Gastroesophageal sphincter (tissue), 4 donors: ENCODE results near the gene SLC35F5. TPM values are rescaled to one million over a fixed set of nuclear protein-coding genes. Genes with fewer than 3 reads are reported as not detected.
"Not testable (repeated sequence)": the region's sequence is repeated elsewhere in the genome, so short reads cannot be mapped to it uniquely, and the experiment has no call there.

Source experiments
- ATAC-seq: fragments of 150-250 bp; one replicate; pipeline ENCODE4 v1.9.1; 2016; ENCODE audit warnings: mild to moderate bottlenecking, moderate library complexity
- H3K27ac ChIP-seq, 4 donors: fragments of 200-600 bp; sonication (generic) in 3 of 4; 1 replicate in 3 of 4; 2 replicates in 1 of 4; pipeline ENCODE4 v1.5.1; 2016 to 2019
- H3K27me3 ChIP-seq: fragments of 200-600 bp; sonication (generic); one replicate; pipeline ENCODE4 v1.5.1; 2019
- H3K36me3 ChIP-seq, 2 donors: fragments of 200-600 bp; sonication (generic); one replicate each; pipeline ENCODE4 v1.5.1; 2019; ENCODE audit warnings: control low read depth in 1 of 2
- H3K4me1 ChIP-seq, 3 donors: fragments of 200-600 bp; sonication (generic); 1 replicate in 2 of 3; 2 replicates in 1 of 3; pipeline ENCODE4 v1.5.1; 2016 to 2019; ENCODE audit warnings: control low read depth in 2 of 3
- H3K4me3 ChIP-seq, 2 donors: fragments of 200-600 bp; sonication (generic); one replicate each; pipeline ENCODE4 v1.5.1; 2019; ENCODE audit warnings: mild to moderate bottlenecking in 1 of 2, moderate library complexity in 1 of 2
- H3K9me3 ChIP-seq, 3 donors: fragments of 200-600 bp; sonication (generic); one replicate each; pipeline ENCODE4 v1.5.1; 2017 to 2019; ENCODE audit warnings: control low read depth in 2 of 3
- EP300 ChIP-seq: sonication (generic); formaldehyde crosslinking; IDR thresholded peaks from one replicate; pipeline ENCODE4 v1.6.1; 2017; ENCODE audit warnings: antibody characterized with exemption, mild to moderate bottlenecking
- POLR2A ChIP-seq, 2 donors: fragments of 450-650 bp; IDR thresholded peaks; one replicate each; pipeline ENCODE4 v1.6.1; 2017; ENCODE audit warnings: antibody characterized with exemption in 2 of 2, mild to moderate bottlenecking in 2 of 2, moderate library complexity in 1 of 2
- POLR2AphosphoS5 ChIP-seq: sonication (generic); formaldehyde crosslinking; IDR thresholded peaks from one replicate; pipeline ENCODE4 v1.6.1; 2017; ENCODE audit warnings: antibody characterized with exemption
- WGBS, 2 donors: methylation state at CpG; one replicate each; pipeline ENCODE4 v1.1.5; 2018; ENCODE audit warnings: low coverage in 1 of 2; 5-methylcytosine and 5-hydroxymethylcytosine counted together
- total RNA-seq, 4 donors: library from RNA; depleted of rRNA; stranded (reverse); fragments of >200 nt; gene quantifications; one replicate each; pipeline ENCODE4 v1.1.0, GENCODE V29; 2016
- TF ChIP-seq, protein P1 (sequence below), 4 experiments: fragments of 200-600 bp in 2 of 4; fragments of 450-650 bp in 2 of 4; sonication (generic) in 1 of 4; IDR thresholded peaks; one replicate each; pipeline ENCODE4 v1.5.1; 2017 to 2019; ENCODE audit warnings: antibody characterized with exemption in 4 of 4, mild to moderate bottlenecking in 2 of 4, moderate library complexity in 2 of 4

The SLC35F5 gene
- total RNA-seq, 4 donors from 2014 or later = 42.5 to 90.3 (median 49.2) TPM

DNA sequence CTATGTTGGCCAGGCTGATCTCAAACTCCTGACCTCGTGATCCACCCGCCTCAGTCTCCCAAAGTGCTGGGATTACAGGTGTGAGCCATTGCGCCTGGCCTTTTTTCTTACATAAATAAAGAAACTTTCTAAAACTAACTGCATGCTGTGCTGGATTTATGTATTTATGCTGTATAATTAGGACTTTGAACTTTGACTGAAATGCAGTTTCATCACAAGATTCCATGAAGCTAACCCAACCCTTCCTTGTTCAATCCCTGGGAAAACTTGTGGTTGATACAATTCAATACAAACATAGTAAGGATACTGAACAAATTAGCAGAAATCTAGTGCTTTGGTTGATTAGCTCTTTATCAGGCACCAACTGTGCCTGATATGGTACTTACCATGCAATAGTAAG is 20.9 kb upstream of the SLC35F5 start:
- ATAC-seq = no peak
- Histone ChIP-seq H3K9me3 (no peaks in the 10 kb centered on the region), H3K4me3 (no peak overlapping the region), H3K27ac (no peak overlapping the region), H3K4me1 (no peaks in the 10 kb centered on the region), H3K27me3 (no peaks in the 10 kb centered on the region), H3K36me3 (no peaks in the 10 kb centered on the region)
- 94 to 96% methylated on average over 3 of the region's 3 CpGs for WGBS, 2 donors
- TF ChIP-seq, protein P1, sequence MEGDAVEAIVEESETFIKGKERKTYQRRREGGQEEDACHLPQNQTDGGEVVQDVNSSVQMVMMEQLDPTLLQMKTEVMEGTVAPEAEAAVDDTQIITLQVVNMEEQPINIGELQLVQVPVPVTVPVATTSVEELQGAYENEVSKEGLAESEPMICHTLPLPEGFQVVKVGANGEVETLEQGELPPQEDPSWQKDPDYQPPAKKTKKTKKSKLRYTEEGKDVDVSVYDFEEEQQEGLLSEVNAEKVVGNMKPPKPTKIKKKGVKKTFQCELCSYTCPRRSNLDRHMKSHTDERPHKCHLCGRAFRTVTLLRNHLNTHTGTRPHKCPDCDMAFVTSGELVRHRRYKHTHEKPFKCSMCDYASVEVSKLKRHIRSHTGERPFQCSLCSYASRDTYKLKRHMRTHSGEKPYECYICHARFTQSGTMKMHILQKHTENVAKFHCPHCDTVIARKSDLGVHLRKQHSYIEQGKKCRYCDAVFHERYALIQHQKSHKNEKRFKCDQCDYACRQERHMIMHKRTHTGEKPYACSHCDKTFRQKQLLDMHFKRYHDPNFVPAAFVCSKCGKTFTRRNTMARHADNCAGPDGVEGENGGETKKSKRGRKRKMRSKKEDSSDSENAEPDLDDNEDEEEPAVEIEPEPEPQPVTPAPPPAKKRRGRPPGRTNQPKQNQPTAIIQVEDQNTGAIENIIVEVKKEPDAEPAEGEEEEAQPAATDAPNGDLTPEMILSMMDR (IDR thresholded peaks at IDR 0.05) = no peak
- TF ChIP-seq EP300 (no peak), POLR2A (IDR thresholded peaks at IDR 0.05) (no peak), POLR2AphosphoS5 (no peak)

DNA sequence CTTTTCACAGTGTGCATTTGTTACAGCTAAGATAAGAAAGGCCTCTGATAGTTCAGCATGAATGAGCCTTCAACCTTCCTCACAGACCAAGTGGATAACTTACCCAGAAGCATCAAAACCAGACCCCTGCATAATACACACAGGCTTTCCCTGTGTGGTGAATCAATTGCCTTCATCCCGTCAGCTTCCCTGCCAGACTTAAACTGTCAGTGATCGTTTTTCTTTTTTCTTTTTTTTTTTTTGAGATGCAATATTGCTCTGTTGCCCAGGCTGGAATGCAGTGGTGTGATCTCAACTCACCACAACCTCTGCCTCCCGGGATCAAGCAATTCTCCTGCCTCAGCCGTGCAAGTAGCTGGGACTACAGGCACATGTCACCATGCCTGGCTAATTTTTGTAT is 20.5 kb upstream of the SLC35F5 start:
- WGBS, 2 donors = 46 to 59% methylated on average over 4 of the region's 4 CpGs
- Histone ChIP-seq H3K4me3 (no peak overlapping the region), H3K36me3 (no peaks in the 10 kb centered on the region), H3K9me3 (no peaks in the 10 kb centered on the region), H3K4me1 (no peaks in the 10 kb centered on the region), H3K27me3 (no peaks in the 10 kb centered on the region), H3K27ac (no peak overlapping the region)
- no peak for TF ChIP-seq POLR2A (IDR thresholded peaks at IDR 0.05)
- no peak for ATAC-seq

- not testable (repeated sequence) for H3K27ac ChIP-seq, H3K9me3 ChIP-seq, ATAC-seq, H3K27me3 ChIP-seq, H3K4me1 ChIP-seq, H3K4me3 ChIP-seq, H3K36me3 ChIP-seq
- 66 to 74% methylated on average over 4 to 6 of the region's 6 CpGs for WGBS, 2 donors
Observed at GRCh38 chr2:113774616-113775015, 18.2 kb upstream of the SLC35F5 start.

DNA sequence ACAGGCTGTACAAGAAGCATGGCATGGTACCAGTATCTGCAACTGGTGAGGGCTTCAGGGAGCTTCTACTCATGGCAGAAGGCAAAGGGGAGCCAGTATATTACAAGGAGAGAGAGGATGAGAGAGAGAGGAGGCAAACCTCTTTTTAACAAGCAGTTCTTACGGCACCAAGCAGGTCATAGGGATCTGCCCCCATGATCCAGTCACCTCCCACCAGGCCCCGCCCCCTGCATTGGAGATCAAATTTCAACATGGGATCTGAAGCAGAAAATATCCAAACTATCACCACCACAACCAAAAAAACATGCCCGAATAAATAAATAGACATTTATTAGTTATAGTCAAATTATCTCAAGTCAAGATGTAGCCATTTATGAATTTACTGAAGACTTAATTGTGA is 14.5 kb upstream of the SLC35F5 start:
- no peaks in the 10 kb centered on the region for H3K4me1 ChIP-seq
- no peaks in the 10 kb centered on the region for H3K27me3 ChIP-seq
- WGBS, 2 donors = 69 to 90% methylated on average over 3 of the region's 3 CpGs
- H3K4me3 ChIP-seq = no peak overlapping the region
- no peaks in the 10 kb centered on the region for H3K9me3 ChIP-seq
- TF ChIP-seq POLR2AphosphoS5 (no peak), EP300 (no peak), POLR2A (IDR thresholded peaks at IDR 0.05) (no peak)
- TF ChIP-seq, protein P1 (IDR thresholded peaks at IDR 0.05) = no peak
- H3K36me3 ChIP-seq = no peaks in the 10 kb centered on the region
- ATAC-seq = no peak
- no peak overlapping the region for H3K27ac ChIP-seq

- TF ChIP-seq EP300 (no peak), POLR2A (IDR thresholded peaks at IDR 0.05) (no peak), POLR2AphosphoS5 (no peak)
- TF ChIP-seq, protein P1 (IDR thresholded peaks at IDR 0.05) = no peak
- Histone ChIP-seq H3K27ac (no peak overlapping the region), H3K4me1 (no peaks in the 10 kb centered on the region), H3K27me3 (no peaks in the 10 kb centered on the region), H3K9me3 (no peaks in the 10 kb centered on the region), H3K36me3 (no peaks in the 10 kb centered on the region), H3K4me3 (no peak overlapping the region)
- no peak for ATAC-seq
- WGBS, 2 donors = no CpG with 5 or more reads among the region's 3 CpGs
Observed at GRCh38 chr2:113769555-113769954, 13.1 kb upstream of the SLC35F5 start.

DNA sequence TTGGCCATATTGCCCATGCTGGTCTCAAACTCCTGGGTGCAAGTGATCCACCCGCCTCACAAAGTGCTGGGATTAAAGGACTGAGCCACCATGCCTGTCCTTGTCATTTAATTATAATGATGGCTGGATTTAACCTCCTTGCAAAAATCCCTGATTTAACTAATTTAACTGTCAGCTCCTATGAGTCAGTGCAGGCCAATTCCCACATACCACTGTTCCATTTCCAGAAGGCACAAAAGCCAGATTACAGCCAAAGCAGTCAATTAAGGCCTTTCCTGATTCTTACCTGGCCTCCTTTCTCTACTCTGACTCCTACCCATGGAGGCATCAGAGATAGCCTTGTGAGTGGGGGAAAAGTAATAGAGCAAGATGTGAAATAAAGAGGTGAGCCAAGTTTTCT is 12.3 kb upstream of the SLC35F5 start:
- 83% methylated on average over 1 of the region's 1 CpG for WGBS, 2 donors
- Histone ChIP-seq H3K36me3 (no peaks in the 10 kb centered on the region), H3K27me3 (no peaks in the 10 kb centered on the region), H3K27ac (no peak overlapping the region), H3K4me3 (no peak overlapping the region), H3K4me1 (no peaks in the 10 kb centered on the region), H3K9me3 (no peaks in the 10 kb centered on the region)
- ATAC-seq = no peak
- TF ChIP-seq POLR2A (IDR thresholded peaks at IDR 0.05) = no peak
- TF ChIP-seq EP300 = no peak
- TF ChIP-seq, protein P1 (IDR thresholded peaks at IDR 0.05) = no peak
- TF ChIP-seq POLR2AphosphoS5 = no peak
